Activated T-cell treated with anti-CD3 and anti-CD28 coated beads, Interleukin-2, amount 50 U/mL, for 72 hours (primary cell): Measurements from ENCODE around the gene MUC2. TPM values are rescaled to one million over a fixed set of nuclear protein-coding genes. Genes with fewer than 3 reads are reported as not detected.

ENCODE experiments used
- ATAC-seq, 2 donors: fragments of 150-1000 bp; cut with Tn5 transposase; replicated peaks in 1 of 2; 2 replicates each; pipeline ENCODE4 v1.10.0; 2021; ENCODE audit warnings: moderate library complexity in 2 of 2, mild to moderate bottlenecking in 1 of 2
- DNase-seq, 2 donors: peaks; one replicate each; pipeline ENCODE4 v3.0.0; 2021 to 2022; ENCODE audit warnings: mixed read lengths in 1 of 2
- H3K27ac Mint-ChIP-seq: one replicate; pipeline ENCODE4 v1.8.0; 2022; ENCODE audit warnings: mild to moderate bottlenecking, moderate library complexity, mixed read lengths
- H3K27me3 Mint-ChIP-seq: one replicate; pipeline ENCODE4 v1.8.0; 2022; ENCODE audit warnings: low read depth, mixed read lengths
- H3K36me3 Mint-ChIP-seq, 2 donors: one replicate each; pipeline ENCODE4 v1.8.0; 2022; ENCODE audit warnings: mixed read lengths in 2 of 2, mild to moderate bottlenecking in 1 of 2; ENCODE audit not compliant: insufficient read depth in 2 of 2
- H3K4me1 Mint-ChIP-seq: one replicate; pipeline ENCODE4 v1.8.0; 2022; ENCODE audit warnings: low read depth, mixed read lengths
- H3K4me3 Mint-ChIP-seq, 2 donors: one replicate each; pipeline ENCODE4 v1.8.0; 2022; ENCODE audit warnings: mild to moderate bottlenecking in 2 of 2, mixed read lengths in 2 of 2, moderate library complexity in 2 of 2
- H3K9me3 Mint-ChIP-seq, 2 donors: one replicate each; pipeline ENCODE4 v1.8.0; 2022; ENCODE audit warnings: mixed read lengths in 2 of 2
- total RNA-seq, 2 donors: library from RNA; stranded (reverse); gene quantifications; one replicate each; pipeline ENCODE4 v1.2.3, GENCODE V29; 2022

The MUC2 gene
- total RNA-seq, 2 donors from 2014 or later, result not detected

- DNase-seq (no peak), ATAC-seq (no peak)
These were observed 1.5 kb downstream of the MUC2 start for GRCh38 chr11:1076061-1076665.

GRCh38 chr11:1077033-1077416, 2.4 kb downstream of the MUC2 start:
- Mint-ChIP-seq H3K36me3 (no peaks in the 10 kb centered on the region), H3K4me1 (no peaks in the 10 kb centered on the region), H3K4me3 (no peak overlapping the region), H3K9me3 (no peaks in the 10 kb centered on the region), H3K27ac (no peak overlapping the region), H3K27me3 (no peaks in the 10 kb centered on the region)
- ATAC-seq, result no peak
- no peak for DNase-seq

More at GRCh38 chr11:1076061-1076665, 1.5 kb downstream of the MUC2 start:
- Mint-ChIP-seq H3K4me1 (no peaks in the 10 kb centered on the region), H3K9me3 (no peaks in the 10 kb centered on the region), H3K27me3 (no peaks in the 10 kb centered on the region), H3K27ac (no peak overlapping the region), H3K36me3 (no peaks in the 10 kb centered on the region), H3K4me3 (no peak overlapping the region)

GRCh38 chr11:1077417-1078119, 2.9 kb downstream of the MUC2 start:
- DNase-seq (no peak), ATAC-seq (no peak)
- Mint-ChIP-seq H3K9me3 (no peaks in the 10 kb centered on the region), H3K27ac (no peak overlapping the region), H3K4me1 (no peaks in the 10 kb centered on the region), H3K4me3 (no peak overlapping the region), H3K36me3 (no peaks in the 10 kb centered on the region), H3K27me3 (no peaks in the 10 kb centered on the region)

GRCh38 chr11:1078191-1078601, 3.5 kb downstream of the MUC2 start:
- no peak overlapping the region for H3K27ac Mint-ChIP-seq
- no peak overlapping the region for H3K4me3 Mint-ChIP-seq
- H3K36me3 Mint-ChIP-seq, result no peaks in the 10 kb centered on the region
- H3K27me3 Mint-ChIP-seq, result no peaks in the 10 kb centered on the region
- no peaks in the 10 kb centered on the region for H3K4me1 Mint-ChIP-seq
- ATAC-seq (no peak), DNase-seq (no peak)
- H3K9me3 Mint-ChIP-seq, result no peaks in the 10 kb centered on the region

- Mint-ChIP-seq H3K4me1 (no peaks in the 10 kb centered on the region), H3K27me3 (no peaks in the 10 kb centered on the region), H3K27ac (no peak overlapping the region), H3K4me3 (no peak overlapping the region), H3K9me3 (no peaks in the 10 kb centered on the region), H3K36me3 (no peaks in the 10 kb centered on the region)
- DNase-seq, result no peak
- ATAC-seq, result no peak
These were observed 7.1 kb downstream of the MUC2 start for GRCh38 chr11:1081601-1082311.

- no peaks in the 10 kb centered on the region for H3K36me3 Mint-ChIP-seq
- DNase-seq (no peak), ATAC-seq (peak in 1 of 2 donors; percentile 9)
- no peak overlapping the region for H3K27ac Mint-ChIP-seq
- H3K27me3 Mint-ChIP-seq, result no peaks in the 10 kb centered on the region
- no peaks in the 10 kb centered on the region for H3K4me1 Mint-ChIP-seq
- H3K4me3 Mint-ChIP-seq, result no peak overlapping the region
- H3K9me3 Mint-ChIP-seq, result no peaks in the 10 kb centered on the region
These were observed 7.7 kb downstream of the MUC2 start for GRCh38 chr11:1082346-1082727.

- no peak overlapping the region for H3K4me3 Mint-ChIP-seq
- H3K36me3 Mint-ChIP-seq, result no peaks in the 10 kb centered on the region
- H3K9me3 Mint-ChIP-seq, result no peaks in the 10 kb centered on the region
- H3K27ac Mint-ChIP-seq, result no peak overlapping the region
- no peaks in the 10 kb centered on the region for H3K27me3 Mint-ChIP-seq
- no peak for DNase-seq
- ATAC-seq, result no peak
- H3K4me1 Mint-ChIP-seq, result no peaks in the 10 kb centered on the region
These were observed 8.3 kb downstream of the MUC2 start for GRCh38 chr11:1082728-1083620.

GRCh38 chr11:1083621-1084551, 9.2 kb downstream of the MUC2 start:
- ATAC-seq (no peak), DNase-seq (no peak)
- no peaks in the 10 kb centered on the region for H3K36me3 Mint-ChIP-seq
- H3K27me3 Mint-ChIP-seq, result no peaks in the 10 kb centered on the region
- H3K4me3 Mint-ChIP-seq, result no peak overlapping the region
- H3K9me3 Mint-ChIP-seq, result no peaks in the 10 kb centered on the region
- H3K4me1 Mint-ChIP-seq, result no peaks in the 10 kb centered on the region
- H3K27ac Mint-ChIP-seq, result no peak overlapping the region

GRCh38 chr11:1084561-1085439, 10.1 kb downstream of the MUC2 start:
- Mint-ChIP-seq H3K9me3 (no peaks in the 10 kb centered on the region), H3K36me3 (no peaks in the 10 kb centered on the region), H3K4me1 (no peaks in the 10 kb centered on the region), H3K4me3 (no peak overlapping the region), H3K27me3 (no peaks in the 10 kb centered on the region), H3K27ac (no peak overlapping the region)
- ATAC-seq (no peak), DNase-seq (no peak)

- Mint-ChIP-seq H3K4me3 (no peak overlapping the region), H3K27ac (no peak overlapping the region), H3K4me1 (no peaks in the 10 kb centered on the region), H3K36me3 (no peaks in the 10 kb centered on the region), H3K27me3 (no peaks in the 10 kb centered on the region), H3K9me3 (no peaks in the 10 kb centered on the region)
- ATAC-seq (no peak), DNase-seq (no peak)
These were observed 10.9 kb downstream of the MUC2 start for GRCh38 chr11:1085440-1086170.
